Stimulated activated CD4-positive, alpha-beta T cell treated with anti-CD3 and anti-CD28 coated beads, Interleukin-4, amount 100 ng/mL, for 48 hours (primary cell): Measurements from ENCODE around the gene GNAQ.
"Not testable (repeated sequence)": the region's sequence is repeated elsewhere in the genome, so short reads cannot be mapped to it uniquely, and the experiment has no call there.

ENCODE experiments used
- DNase-seq, 2 donors: peaks; one replicate each; pipeline ENCODE4 v3.0.0-alpha.2; 2020; ENCODE audit warnings: low read depth in 2 of 2

GNAQ gene

DNA sequence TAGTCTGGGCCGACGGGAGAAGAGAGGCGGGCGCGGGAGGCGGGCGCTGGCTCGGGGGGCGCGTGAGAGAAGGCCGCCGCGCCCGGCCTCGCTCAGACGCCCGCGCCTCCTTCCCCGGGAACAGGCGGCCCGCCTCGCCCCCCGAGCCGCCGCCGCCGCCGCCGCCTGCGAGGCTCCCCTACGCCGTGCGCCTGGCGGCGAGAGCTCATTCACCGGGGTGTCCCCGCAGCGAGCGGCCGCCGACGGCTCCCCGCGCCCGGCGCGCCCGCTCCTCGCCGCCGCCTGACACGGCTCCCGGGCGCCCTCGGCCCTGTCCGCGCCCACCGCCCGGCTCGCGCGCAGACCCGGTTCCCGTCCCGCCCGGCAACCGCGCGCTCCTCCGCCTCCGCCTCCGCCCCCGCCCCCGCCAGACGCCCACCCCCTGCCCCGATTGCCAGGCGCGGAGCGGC is at the start of gene GNAQ:
Gene GNAQ (minus strand): TSS at position 368 of the 449 bp plus-strand sequence. CDS start 576 bp downstream, outside the sequence.
- DNase-seq: peak in 1 of 2 donors; percentile 7

DNA sequence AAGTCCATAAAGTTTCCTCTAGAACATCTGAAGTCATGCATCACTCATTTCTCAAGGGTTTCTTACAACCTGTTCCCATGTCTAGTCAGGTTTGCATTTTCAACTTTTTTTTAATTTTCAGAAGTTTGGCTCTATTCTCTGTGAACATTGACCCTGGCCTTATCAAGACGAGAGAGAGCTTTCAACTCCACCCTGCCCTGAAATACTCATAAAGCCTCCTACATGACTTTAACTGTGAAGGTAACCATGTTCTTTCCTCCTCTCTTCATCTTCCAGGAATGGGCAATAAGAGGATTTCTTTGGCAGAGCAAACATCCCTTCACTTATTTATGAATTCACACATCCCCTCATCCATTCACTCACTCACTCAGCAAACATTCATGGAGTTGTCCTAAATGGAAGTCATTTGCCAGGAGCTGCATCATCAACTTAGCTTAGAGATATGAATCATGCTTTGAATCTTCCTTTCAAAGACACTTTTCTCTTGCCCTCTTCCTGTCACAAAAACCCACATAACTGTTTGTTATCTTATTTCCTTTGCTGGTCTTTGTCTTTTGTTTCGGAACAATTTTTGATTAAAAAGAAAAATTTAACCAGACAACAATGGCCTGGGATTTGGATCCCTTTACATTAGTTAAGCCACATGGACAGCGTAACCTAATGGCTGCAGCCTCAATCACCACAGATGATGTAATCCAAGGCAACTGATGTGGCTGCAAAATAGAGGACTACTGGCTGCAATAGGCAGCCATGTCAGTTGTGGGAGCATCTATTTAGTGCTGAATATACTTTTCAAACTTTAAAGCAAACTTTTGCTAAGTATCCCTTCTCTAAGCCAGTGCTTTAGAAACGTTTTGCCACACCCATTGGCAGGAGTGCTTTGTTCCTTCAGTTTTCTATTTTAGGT is 43.0 kb upstream of the GNAQ start:
- DNase-seq: no peak

DNA sequence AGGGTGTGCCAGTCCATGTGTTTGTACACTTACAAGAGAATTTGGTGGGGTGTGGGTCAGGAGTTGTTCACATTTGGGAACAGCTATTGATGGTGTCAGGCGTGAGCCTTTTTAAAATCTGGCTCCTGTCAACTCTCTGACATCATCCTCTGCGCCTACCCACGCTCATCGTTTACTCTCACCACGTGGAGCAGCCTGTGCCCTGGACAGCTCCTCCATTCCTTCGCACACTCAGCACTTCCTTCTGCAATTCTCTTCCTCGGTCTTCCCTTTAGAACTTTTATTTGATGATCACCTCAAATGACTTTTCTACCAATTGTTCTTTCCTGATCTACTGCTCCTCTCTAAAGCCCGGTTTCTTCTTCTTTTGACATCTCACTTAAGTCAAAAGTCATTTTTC is 42.1 kb upstream of the GNAQ start:
- DNase-seq: no peak

DNA sequence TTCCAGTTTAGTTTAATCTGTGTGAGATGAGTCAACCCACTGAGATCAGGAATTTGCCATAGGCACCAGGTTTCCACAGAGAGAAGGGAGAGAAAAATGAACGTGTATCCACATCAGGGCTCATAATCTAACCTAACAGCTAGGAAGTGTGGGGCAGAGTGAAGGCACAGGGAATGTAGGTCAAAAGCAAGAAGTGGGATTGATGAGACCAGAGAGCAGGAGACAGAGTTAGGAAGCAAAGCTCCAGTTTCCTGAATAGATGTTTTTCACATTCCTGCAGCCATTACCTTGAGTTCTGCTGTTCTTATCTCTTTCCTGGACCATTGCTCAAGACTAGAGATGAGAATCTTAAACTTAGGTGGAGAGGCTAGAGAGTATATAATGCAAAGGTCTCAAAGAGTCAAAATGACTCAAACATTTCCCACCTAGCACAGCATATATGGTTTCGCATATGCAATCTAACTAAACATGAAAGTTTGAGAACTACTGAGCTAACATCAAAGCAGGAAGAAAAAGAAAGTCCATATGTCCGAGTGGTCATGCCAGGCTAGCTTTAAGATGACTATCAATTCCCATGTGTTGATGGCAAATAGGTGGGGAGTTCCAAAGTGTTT is 41.1 kb upstream of the GNAQ start:
- DNase-seq: no peak

DNA sequence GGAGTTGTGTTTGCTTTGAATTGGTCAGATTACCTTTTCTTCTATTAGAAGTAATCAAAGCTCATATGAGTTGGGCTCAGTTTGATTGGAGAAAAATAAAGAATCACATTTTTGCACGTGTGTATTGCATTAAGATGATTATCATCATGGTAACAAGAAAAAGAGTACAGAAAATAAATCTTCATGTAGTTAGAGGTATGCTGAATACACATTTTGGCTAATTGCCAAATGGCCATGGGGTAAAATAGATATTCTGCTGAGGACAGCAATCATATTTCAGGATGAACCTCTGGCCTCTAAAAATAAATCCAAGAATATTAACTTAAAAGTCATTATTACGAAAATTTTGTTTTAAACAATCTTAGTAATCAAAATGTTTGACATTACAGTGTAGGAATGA is 38.9 kb upstream of the GNAQ start:
- no peak for DNase-seq

DNA sequence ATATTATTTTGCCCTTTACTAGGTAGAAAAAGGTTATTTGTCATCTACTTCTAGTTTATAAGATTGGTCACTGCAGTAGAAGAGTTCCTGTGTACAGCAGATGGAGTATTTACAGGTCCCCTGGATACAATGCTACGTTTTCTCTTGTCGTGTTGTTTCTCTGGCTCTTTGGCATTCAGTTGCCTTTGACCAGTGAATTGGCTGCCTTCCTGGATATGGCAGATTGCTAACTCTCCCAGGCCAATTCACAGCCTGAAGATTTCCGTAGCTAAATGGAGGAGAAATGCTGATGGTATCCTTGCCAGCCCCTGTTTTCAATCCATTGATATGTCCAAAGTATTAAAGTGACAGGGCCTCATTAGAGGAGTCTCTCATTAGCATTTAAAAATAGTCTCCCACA is 32.5 kb upstream of the GNAQ start:
- DNase-seq: no peak

DNA sequence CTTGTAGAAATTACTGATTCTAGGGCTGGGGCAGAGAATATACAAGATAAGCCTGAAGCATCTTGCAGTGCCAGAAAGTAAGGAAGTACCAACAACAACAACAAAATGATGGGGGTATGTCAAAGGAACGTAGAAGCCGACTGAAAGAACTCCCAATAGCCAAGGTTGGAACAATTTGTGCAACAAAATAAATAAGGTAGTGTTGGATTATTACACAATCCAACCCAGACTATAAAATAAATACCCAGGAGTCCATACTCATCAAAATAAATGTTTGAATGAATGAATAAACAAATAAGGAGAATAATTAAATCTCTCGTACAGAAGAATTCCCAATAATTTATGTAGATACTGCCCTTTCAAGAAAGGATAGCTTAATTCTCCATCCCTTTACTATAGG is 31.1 kb upstream of the GNAQ start:
- no peak for DNase-seq

DNA sequence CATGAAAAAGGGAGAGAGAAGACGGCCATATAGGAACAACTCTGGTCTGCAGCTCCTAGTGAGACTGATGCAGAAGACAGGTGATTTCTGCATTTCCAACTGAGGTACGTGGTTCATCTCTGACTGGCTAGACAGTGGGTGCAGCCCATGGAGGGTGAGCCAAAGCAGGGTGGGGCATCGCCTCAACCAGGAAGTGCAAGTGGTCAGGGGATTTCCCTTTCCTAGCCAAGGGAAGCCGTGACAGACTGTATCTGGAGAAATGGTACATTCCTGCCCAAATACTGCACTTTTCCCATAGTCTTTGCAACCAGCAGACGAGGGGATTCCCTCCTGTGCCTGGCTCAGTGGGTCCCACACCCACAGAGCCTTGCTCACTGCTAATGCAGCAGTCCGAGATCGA is 22.6 kb upstream of the GNAQ start:
- DNase-seq: not testable (repeated sequence)

DNA sequence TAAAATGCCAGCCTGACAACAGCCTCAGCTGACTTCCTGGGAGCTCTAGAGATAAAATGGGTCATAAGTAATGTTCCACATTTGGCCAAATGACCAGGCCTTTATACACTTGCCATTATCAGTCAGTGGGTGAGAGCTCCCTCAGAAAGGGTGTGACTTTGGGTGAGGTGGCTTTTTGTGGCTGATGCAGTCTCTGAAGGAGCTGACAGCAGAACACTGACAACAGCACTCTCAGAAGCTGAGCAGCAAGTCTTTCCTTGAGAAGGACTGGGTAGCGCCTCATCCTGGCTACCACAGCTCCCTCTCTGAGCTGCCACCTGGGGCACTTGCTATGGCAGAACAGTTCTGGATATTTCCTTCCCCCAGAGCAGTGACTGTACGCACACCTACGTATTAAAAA is 22.0 kb upstream of the GNAQ start:
- DNase-seq: no peak

DNA sequence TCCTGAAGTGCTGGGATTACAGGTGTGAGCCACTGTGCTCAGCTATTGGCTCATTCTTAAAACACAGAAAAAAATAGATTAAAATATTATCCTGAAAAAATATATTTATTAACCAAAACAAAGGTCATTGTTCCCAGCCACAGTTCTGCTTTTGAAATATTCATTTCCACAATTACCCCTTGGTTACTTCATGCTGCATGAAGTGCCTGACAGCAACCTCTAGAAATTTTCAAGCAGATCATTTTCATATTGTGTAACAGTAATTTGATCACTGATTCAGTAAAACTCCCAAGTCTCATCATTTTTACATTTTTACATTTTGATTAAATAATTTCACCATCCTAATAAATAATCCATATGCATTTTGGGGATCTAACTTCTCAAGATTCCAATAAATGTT is 18.8 kb upstream of the GNAQ start:
- no peak for DNase-seq

DNA sequence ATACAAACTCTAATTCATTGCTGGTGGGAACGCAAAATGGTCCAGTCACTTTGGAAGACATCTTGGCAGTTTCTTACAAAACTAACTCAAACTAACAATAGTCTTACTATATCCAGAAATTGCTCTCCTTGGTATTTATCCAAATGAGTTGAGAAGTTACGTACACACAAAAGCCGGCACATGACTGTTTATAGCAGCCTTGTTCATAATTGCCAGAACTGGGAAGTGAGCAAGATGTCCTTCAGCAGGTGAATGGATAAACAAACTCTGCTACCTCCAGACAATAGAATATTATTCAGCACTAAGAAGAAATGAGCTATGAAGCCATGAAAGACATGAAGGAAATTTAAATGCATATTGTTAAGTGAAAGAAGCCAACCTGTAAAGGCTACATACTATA is 17.9 kb upstream of the GNAQ start:
- no peak for DNase-seq

DNA sequence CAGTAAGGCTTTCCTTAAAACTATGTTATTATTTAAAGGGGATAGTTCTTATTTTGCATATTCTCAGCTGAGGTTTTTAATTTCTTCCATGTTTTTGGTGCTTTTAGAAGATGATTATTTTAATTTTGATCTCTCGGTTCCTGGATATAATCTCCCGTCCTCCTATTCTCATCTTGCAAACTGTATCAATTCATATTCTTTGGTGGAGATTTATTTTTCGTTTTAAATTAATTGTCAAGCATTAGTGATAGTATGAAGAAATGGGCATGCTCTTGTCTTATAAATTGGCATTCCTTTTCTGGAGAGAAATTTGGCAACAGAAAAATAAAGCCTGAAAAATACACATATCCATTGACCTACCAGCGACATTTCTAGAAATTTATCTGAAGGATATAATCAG is 15.5 kb upstream of the GNAQ start:
- DNase-seq: no peak

DNA sequence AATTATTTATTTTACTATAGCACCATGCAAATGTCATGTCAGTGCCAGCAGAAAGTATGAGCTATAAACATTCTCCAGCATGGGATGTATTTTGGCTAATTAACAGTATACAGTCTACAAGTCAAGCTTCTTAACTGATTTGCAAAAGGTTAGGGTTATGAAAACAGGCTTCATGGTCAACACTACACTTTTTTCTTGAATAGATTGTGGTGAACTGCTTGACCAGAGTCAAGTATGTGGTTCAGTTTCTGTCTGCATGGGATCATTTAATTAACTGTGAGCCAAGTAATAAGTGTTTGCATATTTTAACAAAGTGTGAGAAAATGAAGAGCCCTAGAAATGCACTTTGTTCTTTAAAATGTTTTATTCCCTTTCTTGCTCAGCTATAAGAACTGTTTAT is 14.5 kb upstream of the GNAQ start:
- DNase-seq: no peak

DNA sequence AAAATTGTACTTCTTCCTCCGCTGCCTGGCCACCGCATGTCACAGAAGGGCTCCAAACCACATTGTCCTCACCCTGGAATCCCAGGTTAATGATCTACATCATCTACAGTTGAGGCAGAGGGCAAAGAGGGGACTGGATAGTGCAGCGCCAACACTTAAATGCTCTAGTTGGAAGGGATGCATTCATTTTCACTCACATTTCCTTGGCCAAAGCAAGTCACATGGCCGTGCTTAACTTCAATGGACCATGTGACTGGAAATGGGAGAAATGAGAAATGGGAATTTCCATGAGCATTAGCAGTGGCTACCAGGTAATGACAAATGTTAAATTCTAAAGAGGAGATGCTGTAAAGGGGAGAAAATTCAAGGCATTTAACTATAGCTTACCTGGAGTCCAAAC is 13.3 kb upstream of the GNAQ start:
- no peak for DNase-seq

DNA sequence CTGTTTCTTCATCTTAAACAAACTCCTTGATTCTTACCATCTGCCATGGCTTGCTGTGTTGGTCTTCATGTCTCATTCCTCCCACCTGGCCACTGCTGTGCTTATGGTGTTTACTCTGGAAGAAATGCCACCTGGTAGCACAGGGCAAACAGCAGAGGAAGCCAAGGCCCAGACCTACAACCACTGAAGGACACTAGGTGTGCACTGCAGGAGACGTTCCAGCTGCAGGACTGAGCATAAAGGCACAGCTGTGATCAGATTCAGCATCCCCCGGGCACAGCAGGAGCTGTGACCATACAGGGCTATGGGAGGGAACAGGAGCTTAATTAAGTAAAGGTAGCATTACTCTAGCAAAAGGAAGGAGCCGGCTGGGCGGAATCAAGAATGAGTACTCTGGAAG is 12.6 kb upstream of the GNAQ start:
- no peak for DNase-seq

DNA sequence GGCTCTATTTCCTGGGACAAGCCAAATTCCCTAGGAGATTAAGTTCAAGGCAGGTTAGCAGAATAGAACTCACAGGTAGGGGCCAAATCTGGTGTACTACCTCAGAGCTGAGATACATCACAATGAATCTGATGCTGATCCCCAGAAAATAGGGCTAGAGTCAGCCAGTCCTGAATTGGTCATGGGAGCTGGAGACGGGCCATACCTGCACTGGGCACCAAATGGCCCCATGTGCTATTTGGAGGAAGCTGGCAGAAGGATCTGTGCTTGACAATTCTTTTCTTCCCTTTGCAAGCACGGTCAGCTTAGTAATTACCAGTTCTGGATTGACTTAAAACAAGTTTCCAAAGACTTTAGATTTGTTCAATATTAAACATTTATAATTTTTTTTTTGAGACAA is 10.4 kb upstream of the GNAQ start:
- no peak for DNase-seq

DNA sequence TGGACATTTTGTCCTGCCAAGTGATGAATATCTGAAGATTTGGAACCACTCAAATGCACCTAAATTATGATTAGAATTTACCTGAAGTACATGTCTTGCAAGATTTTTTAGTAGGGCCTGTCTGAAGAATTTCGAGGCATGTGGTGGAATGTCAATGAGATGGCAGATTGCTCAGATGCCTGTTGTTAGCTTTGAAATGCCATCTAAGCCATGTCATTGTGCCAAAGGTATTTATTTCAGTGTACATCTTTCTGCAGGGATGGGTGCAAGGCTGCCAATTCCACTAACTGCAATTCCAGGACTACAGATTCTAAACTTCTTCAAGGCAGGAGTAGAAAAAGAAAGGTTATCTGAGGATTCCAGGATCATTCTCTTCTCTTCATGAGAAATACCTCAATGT is 9.1 kb upstream of the GNAQ start:
- DNase-seq: no peak

DNA sequence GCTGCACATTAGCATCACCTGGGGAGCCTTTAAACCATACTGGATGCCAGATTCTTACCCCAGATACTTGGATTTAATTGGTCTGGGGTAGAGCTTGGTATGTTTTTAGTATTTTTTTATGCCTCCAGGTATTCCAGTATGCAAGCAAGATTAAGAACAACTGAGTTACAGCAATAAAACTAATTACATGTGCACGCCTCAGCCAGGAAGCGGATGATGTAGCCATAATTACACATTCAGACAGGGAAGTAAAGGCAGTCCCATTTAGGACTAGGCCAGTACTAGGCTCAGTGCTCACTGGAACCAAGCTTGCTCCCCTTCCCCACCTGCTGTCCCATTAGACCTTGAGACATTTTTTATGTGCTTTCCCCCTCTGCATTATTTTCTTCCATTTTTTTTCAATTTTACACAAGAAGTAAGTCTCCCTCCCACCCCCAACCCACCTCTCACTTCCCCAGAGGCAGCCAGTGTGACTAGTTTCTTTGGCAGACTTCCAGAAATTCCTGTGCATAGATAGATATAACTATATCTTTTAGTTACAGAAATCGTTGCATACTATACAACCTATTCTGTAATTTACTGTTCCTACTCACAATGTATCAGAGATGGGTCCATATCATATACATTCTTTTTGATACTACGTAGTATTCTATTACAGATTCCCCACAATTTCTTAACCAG is 7.1 kb upstream of the GNAQ start:
- DNase-seq: no peak

DNA sequence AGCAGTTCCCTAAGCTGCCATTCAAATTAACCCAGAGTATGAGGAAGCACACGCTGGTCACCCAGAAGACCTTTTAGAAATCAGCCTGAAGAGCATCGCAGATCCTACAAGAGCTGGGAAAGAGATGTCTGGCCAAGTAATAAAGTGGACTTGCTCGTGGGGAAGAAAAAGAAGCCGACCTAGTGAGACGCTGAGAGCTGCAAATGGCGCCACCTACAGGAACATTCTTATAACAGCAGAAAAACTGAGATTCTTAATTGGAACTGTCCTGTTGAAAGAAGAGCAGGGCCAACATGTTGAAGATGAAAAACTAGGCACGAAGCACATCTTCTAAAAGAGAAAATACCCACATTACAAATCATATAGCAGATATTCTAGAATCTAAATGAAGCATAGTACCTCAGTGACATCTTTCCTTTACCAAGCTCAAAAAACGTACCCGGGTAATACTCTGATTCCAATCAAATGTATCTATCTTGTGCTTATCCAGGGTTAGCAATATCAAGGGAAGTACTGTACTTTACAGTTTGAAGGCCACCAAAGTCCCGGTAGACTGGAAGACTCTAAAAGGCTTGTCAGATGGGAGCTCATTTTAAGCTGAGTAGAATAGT is 3.9 kb upstream of the GNAQ start:
- peak in 1 of 2 donors; percentile 26 for DNase-seq

DNA sequence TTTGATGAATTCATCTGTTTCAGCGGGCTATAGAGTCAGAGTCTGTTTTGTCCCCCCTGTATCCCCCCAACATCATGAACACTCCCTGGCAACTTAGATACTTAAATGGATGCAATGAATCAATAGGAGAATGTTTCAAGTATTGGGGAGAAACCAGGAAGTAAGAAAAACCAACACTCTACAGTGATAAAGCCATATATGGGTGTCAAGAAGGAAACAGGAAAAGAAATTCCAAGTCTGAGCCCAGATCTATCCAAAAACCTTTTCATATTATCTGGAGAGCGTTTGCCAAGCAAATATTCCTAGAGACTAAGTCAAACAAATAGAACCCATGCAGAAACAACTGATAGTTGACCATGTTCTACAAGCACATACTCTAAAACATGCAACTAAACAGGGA is 2.3 kb upstream of the GNAQ start:
- no peak for DNase-seq

DNA sequence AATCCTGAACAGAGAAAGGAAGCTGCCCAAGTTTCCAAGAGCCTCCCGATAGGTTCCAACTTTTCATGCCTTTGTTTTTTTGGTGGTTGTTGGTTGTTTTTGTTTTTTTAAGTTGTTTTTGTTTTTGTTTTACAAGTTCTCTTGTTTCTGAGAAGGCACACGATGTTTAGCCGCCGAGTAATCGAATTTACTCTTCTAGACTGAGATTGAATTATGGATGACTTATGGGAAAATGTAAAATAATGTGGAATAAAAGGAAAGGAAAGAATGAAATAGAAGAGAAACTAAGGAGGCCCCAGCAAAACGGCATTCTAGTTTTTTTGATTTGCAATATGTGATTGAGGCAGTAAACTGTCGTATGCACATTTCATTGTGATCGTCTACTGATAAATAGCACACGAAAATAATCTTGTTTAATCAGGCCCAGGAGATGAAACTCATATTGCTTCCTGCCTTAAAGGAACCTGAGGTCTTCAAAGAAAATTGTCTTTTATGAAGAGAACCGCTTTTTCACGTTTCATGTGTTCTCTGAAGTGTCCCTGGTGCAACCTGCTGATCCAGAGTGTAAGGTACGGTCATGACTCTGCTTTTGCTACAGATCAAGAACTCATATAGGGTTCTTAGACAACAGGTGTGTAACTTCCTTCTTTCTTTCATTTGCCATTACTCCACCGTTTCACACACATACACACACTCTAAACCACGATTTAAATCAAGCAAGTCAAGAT is 1.3 kb upstream of the GNAQ start:
- DNase-seq: no peak
